Peyer's patch (tissue), 4 donors: ENCODE measurements around the gene PRPF18.

Source experiments
- POLR2A ChIP-seq, 2 donors: fragments of 450-650 bp; IDR thresholded peaks; one replicate each; pipeline ENCODE4 v1.5.1; 2017; ENCODE audit warnings: antibody characterized with exemption in 2 of 2, mild to moderate bottlenecking in 2 of 2, moderate library complexity in 2 of 2
- TF ChIP-seq, protein P1 (sequence below), 6 experiments: fragments of 450-650 bp in 4 of 6; fragments of 200-600 bp in 2 of 6; sonication (generic) in 1 of 6; IDR thresholded peaks; one replicate each; pipeline ENCODE4 v1.5.1; 2017 to 2019; ENCODE audit warnings: antibody characterized with exemption in 6 of 6, mild to moderate bottlenecking in 3 of 6, moderate library complexity in 1 of 6

DNA sequence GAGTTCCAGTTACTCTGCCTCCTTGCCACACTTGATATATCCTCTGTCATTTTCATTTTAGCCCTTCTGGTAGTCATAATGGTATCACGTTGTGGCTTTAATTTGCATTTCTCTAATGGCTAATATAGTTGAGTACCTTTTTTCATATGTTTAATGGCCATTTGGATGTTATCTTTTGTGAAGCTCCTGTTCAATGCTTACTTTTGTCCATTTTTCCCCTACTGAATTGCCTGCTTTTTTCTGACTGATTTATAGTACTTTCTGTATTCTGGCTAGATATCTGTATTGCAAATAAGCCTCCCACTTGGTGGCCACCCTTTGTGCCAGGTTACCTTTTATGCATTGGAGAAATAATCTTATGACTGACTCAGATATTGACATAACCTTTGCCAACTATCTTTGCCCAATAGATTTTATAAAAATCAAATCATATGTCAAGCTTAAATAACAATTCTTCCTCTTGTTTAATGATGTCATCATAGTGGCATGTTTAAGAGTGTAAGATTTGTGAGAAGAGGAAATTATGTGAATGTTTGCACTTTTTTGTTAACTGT lies 50.6 kb downstream of the PRPF18 start:
- TF ChIP-seq, protein P1, sequence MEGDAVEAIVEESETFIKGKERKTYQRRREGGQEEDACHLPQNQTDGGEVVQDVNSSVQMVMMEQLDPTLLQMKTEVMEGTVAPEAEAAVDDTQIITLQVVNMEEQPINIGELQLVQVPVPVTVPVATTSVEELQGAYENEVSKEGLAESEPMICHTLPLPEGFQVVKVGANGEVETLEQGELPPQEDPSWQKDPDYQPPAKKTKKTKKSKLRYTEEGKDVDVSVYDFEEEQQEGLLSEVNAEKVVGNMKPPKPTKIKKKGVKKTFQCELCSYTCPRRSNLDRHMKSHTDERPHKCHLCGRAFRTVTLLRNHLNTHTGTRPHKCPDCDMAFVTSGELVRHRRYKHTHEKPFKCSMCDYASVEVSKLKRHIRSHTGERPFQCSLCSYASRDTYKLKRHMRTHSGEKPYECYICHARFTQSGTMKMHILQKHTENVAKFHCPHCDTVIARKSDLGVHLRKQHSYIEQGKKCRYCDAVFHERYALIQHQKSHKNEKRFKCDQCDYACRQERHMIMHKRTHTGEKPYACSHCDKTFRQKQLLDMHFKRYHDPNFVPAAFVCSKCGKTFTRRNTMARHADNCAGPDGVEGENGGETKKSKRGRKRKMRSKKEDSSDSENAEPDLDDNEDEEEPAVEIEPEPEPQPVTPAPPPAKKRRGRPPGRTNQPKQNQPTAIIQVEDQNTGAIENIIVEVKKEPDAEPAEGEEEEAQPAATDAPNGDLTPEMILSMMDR (IDR thresholded peaks at IDR 0.05), result no peak
- TF ChIP-seq POLR2A (IDR thresholded peaks at IDR 0.05), result no peak
